Measurements from ENCODE around the gene APOE.

GRCh38 chr19:44892932-44893331 lies 12.7 kb upstream of the APOE start:
- TF ChIP-seq, protein P1, sequence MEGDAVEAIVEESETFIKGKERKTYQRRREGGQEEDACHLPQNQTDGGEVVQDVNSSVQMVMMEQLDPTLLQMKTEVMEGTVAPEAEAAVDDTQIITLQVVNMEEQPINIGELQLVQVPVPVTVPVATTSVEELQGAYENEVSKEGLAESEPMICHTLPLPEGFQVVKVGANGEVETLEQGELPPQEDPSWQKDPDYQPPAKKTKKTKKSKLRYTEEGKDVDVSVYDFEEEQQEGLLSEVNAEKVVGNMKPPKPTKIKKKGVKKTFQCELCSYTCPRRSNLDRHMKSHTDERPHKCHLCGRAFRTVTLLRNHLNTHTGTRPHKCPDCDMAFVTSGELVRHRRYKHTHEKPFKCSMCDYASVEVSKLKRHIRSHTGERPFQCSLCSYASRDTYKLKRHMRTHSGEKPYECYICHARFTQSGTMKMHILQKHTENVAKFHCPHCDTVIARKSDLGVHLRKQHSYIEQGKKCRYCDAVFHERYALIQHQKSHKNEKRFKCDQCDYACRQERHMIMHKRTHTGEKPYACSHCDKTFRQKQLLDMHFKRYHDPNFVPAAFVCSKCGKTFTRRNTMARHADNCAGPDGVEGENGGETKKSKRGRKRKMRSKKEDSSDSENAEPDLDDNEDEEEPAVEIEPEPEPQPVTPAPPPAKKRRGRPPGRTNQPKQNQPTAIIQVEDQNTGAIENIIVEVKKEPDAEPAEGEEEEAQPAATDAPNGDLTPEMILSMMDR (IDR thresholded peaks at IDR 0.05): no peak
- TF ChIP-seq POLR2A (IDR thresholded peaks at IDR 0.05): no peak

All from esophagus squamous epithelium (tissue), 4 donors.